Caki2 (cell line): ENCODE results near the gene ENPP7. TPM values are rescaled to one million over a fixed set of nuclear protein-coding genes. Genes with fewer than 3 reads are reported as not detected.

Experiments used
- DNase-seq: peaks from one replicate; pipeline ENCODE4 v3.0.0-alpha.2; 2015; ENCODE audit warnings: low read depth
- in situ Hi-C: cut with HindIII; loops from 2 replicates; pipeline ENCODE4 v1.10.0; 2016; ENCODE audit warnings: low sequenced_read_pairs, low pct_unique_long_range_greater_than_20kb, mixed read lengths
- total RNA-seq: library from RNA; depleted of rRNA; stranded (reverse); fragments of >200 nt; shearing (Covaris generic); gene quantifications from 2 replicates; pipeline ENCODE4 v1.2.3, GENCODE V29; 2014; ENCODE audit warnings: low replicate concordance

ENPP7 gene
- total RNA-seq, 1 experiment from 2014 or later: not detected

GRCh38 chr17:79781012-79781650, 50.4 kb downstream of the ENPP7 start:
- no peak for DNase-seq
- in situ Hi-C loops: no loop called here

GRCh38 chr17:79781736-79782575, 51.2 kb downstream of the ENPP7 start:
- DNase-seq: no peak
- in situ Hi-C loops: no loop called here

- in situ Hi-C loops: no loop called here
- DNase-seq: no peak
These were observed 53.1 kb downstream of the ENPP7 start for GRCh38 chr17:79783891-79784290.

- in situ Hi-C loops: no loop called here
- no peak for DNase-seq
These were observed 53.7 kb downstream of the ENPP7 start for GRCh38 chr17:79784353-79785016.

GRCh38 chr17:79785017-79785899, 54.5 kb downstream of the ENPP7 start:
- in situ Hi-C loops: no loop called here
- no peak for DNase-seq

GRCh38 chr17:79785900-79786810, 55.4 kb downstream of the ENPP7 start:
- DNase-seq: no peak
- in situ Hi-C loops: no loop called here

GRCh38 chr17:79786930-79787643, 56.3 kb downstream of the ENPP7 start:
- DNase-seq: no peak
- in situ Hi-C loops: no loop called here

GRCh38 chr17:79788455-79788854, 57.7 kb downstream of the ENPP7 start:
- in situ Hi-C loops: no loop called here
- no peak for DNase-seq

GRCh38 chr17:79788989-79789942, 58.5 kb downstream of the ENPP7 start:
- no peak for DNase-seq
- in situ Hi-C loops: no loop called here

- in situ Hi-C loops: no loop called here
- DNase-seq: no peak
These were observed 59.4 kb downstream of the ENPP7 start for GRCh38 chr17:79789943-79790804.

- in situ Hi-C loops: no loop called here
- no peak for DNase-seq
These were observed 60.3 kb downstream of the ENPP7 start for GRCh38 chr17:79790805-79791734.

- in situ Hi-C loops: no loop called here
- DNase-seq: no peak
These were observed 61.0 kb downstream of the ENPP7 start for GRCh38 chr17:79791735-79792161.
